GM12878 (cell line): ENCODE measurements around the gene TP53BP1.

Experiments
- CHD2 ChIP-seq: IDR thresholded peaks from 2 replicates; pipeline ENCODE4 v1.6.1; 2011; ENCODE audit warnings: low read depth, low read length, improper control_type of control experiment, borderline replicate concordance
- CTCF ChIP-seq, 3 experiments: IDR thresholded peaks in 2 of 3; conservative IDR thresholded peaks in 1 of 3; 2 replicates each; pipeline ENCODE4 v1.5.1; 2011; ENCODE audit warnings: low read depth in 3 of 3, low read length in 3 of 3, mild to moderate bottlenecking in 3 of 3, control low read depth in 2 of 3, moderate library complexity in 2 of 3, inconsistent platforms in 1 of 3, mixed read lengths in 1 of 3; ENCODE audit not compliant: control insufficient read depth in 2 of 3, insufficient read depth in 1 of 3; ENCODE audit errors: extremely low read depth in 1 of 3
- DPF2 ChIP-seq: fragments of 450-650 bp; IDR thresholded peaks from 2 replicates; pipeline ENCODE4 v1.6.1; 2017; ENCODE audit warnings: mild to moderate bottlenecking
- EP300 ChIP-seq, 2 experiments: fragments of 150-350 bp in 1 of 2; IDR thresholded peaks; 2 replicates each; pipeline ENCODE4 v1.6.1; 2011 to 2012; ENCODE audit warnings: low read depth in 2 of 2, low read length in 2 of 2, borderline replicate concordance in 1 of 2, improper control_type of control experiment in 1 of 2, inconsistent platforms in 1 of 2; ENCODE audit not compliant: control insufficient read depth in 1 of 2
- EZH2 ChIP-seq: IDR thresholded peaks from 2 replicates; pipeline ENCODE4 v1.6.1; 2012; ENCODE audit warnings: low read depth, mild to moderate bottlenecking, control low read depth, inconsistent platforms, low read length, borderline replicate concordance; ENCODE audit not compliant: control insufficient read depth
- KAT2A ChIP-seq: conservative IDR thresholded peaks from 2 replicates; pipeline ENCODE4 v1.6.1; 2011; ENCODE audit warnings: low read depth, low read length; ENCODE audit not compliant: control insufficient read depth
- NFYB ChIP-seq: IDR thresholded peaks from 2 replicates; pipeline ENCODE4 v1.6.1; 2011; ENCODE audit warnings: low read depth, mild to moderate bottlenecking, low read length, improper control_type of control experiment, moderate library complexity; ENCODE audit not compliant: insufficient read depth
- NKRF ChIP-seq: fragments of 450-650 bp; conservative IDR thresholded peaks from 2 replicates; pipeline ENCODE4 v1.6.1; 2017; ENCODE audit warnings: mild to moderate bottlenecking, moderate library complexity
- NRF1 ChIP-seq: conservative IDR thresholded peaks from 2 replicates; pipeline ENCODE4 v1.6.1; 2011; ENCODE audit warnings: mild to moderate bottlenecking, low read depth, low read length, improper control_type of control experiment
- POLR2AphosphoS5 ChIP-seq: IDR thresholded peaks from 2 replicates; pipeline ENCODE4 v1.6.1; 2011; ENCODE audit warnings: mild to moderate bottlenecking, low read length, inconsistent platforms
- RFX5 ChIP-seq: IDR thresholded peaks from 2 replicates; pipeline ENCODE4 v1.6.1; 2011; ENCODE audit warnings: low read depth, low read length, improper control_type of control experiment
- TCF7 ChIP-seq: IDR thresholded peaks from 2 replicates; pipeline ENCODE4 v1.6.1; 2014; ENCODE audit warnings: antibody characterized with exemption, borderline replicate concordance
- ZNF24 ChIP-seq: fragments of 450-650 bp; IDR thresholded peaks from 2 replicates; pipeline ENCODE4 v1.6.1; 2017; ENCODE audit warnings: antibody characterized with exemption, mild to moderate bottlenecking
- TF ChIP-seq, protein P1 (sequence below): fragments of 450-650 bp; IDR thresholded peaks from 2 replicates; pipeline ENCODE4 v1.6.1; 2016; ENCODE audit warnings: mild to moderate bottlenecking

DNA sequence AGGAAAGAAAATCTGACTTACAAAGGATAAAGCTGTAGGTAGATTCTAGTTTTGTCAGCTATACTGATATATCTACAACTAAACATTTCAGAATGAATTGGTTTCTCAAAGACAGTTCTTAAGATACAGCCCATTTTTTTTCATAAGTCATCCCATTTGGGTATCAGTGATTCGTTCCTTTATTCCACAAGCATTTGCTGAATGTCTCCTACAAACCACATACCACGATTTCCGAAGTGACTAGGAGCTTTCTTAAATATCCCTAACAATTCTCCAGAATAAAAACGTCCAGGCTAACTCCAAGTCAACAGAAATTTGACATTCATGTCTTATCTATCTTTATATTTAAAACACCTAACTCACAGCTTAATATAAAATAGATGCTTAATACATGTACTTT lies 59.8 kb downstream of the TP53BP1 start:
- TF ChIP-seq DPF2 (no peak), EP300 (IDR thresholded peaks at IDR 0.05; ENCODE audit: borderline replicate concordance in 1 of 2, control insufficient read depth in 1 of 2, low read depth in 2 of 2, low read length in 2 of 2) (no peak), CTCF (IDR thresholded peaks at IDR 0.05 in 2 of 3, conservative IDR thresholded peaks at IDR 0.05 in 1 of 3; ENCODE audit: control insufficient read depth in 2 of 3, extremely low read depth in 1 of 3, insufficient read depth in 1 of 3, low read depth in 3 of 3, low read length in 3 of 3) (no peak), ZNF24 (no peak), POLR2AphosphoS5 (no peak), EZH2 (no peak), NKRF (no peak), CHD2 (no peak), NRF1 (no peak), NFYB (no peak), TCF7 (no peak), RFX5 (no peak), KAT2A (no peak)
- TF ChIP-seq, protein P1, sequence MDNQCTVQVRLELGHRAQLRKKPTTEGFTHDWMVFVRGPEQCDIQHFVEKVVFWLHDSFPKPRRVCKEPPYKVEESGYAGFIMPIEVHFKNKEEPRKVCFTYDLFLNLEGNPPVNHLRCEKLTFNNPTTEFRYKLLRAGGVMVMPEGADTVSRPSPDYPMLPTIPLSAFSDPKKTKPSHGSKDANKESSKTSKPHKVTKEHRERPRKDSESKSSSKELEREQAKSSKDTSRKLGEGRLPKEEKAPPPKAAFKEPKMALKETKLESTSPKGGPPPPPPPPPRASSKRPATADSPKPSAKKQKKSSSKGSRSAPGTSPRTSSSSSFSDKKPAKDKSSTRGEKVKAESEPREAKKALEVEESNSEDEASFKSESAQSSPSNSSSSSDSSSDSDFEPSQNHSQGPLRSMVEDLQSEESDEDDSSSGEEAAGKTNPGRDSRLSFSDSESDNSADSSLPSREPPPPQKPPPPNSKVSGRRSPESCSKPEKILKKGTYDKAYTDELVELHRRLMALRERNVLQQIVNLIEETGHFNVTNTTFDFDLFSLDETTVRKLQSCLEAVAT, result no peak
